Measurements from ENCODE around the gene TMC8. TPM values are rescaled to one million over a fixed set of nuclear protein-coding genes. Genes with fewer than 3 reads are reported as not detected.

The TMC8 gene
- total RNA-seq, 2 experiments from 2014 or later = 133 to 136 TPM

DNA sequence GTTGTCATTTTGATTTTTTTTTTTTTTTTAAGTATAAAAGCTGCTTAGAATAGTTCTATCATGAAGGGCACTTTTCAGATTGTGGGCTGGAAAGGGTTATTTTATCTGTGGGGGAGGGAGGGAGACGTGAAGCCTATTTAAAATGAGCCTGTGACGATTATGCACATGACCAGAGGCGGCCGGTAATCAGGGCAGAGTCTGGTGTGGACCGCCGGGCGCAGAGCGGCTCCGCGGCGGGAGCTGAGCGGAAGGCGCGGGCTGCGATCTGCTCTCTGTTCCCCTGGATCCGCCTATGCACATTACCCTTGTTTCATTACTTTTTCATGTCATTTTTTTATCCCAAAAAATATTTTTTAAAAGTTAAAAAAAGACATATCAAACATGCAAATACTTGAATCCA is 25.5 kb upstream of the TMC8 start:
- H3K36me3 Mint-ChIP-seq = peaks cover 12% of the 10 kb centered on the region
- no peak for DNase-seq
- H3K4me3 Mint-ChIP-seq = no peak overlapping the region
- H3K4me1 Mint-ChIP-seq = peaks cover 11% of the 10 kb centered on the region
- no peaks in the 10 kb centered on the region for H3K27me3 Mint-ChIP-seq
- no peaks in the 10 kb centered on the region for H3K9me3 Mint-ChIP-seq
- no peak overlapping the region for H3K27ac Mint-ChIP-seq

DNA sequence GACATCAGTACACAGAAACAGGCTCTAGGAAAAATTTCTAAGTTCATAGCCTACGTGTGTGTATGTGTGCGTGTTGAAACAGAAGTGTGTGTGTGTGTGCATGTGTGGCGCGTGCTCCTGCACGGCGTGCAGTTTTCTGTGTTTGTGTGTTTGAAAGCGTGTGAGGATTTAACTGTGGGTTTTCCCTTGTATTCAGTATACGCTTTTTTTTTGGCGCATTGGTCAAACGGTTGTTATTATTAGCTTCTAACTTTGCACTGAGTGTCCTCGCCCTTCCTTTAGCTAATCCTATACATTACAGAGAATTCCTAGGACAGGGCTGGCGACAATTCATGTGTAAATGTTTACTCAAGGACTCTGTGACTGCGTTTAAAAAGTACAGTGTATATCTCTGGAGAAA is 25.0 kb upstream of the TMC8 start:
- DNase-seq = no peak
- H3K27ac Mint-ChIP-seq = no peak overlapping the region
- H3K4me3 Mint-ChIP-seq = no peak overlapping the region
- H3K36me3 Mint-ChIP-seq = peaks cover 7% of the 10 kb centered on the region
- peaks cover 13% of the 10 kb centered on the region for H3K4me1 Mint-ChIP-seq
- no peaks in the 10 kb centered on the region for H3K9me3 Mint-ChIP-seq
- no peaks in the 10 kb centered on the region for H3K27me3 Mint-ChIP-seq

DNA sequence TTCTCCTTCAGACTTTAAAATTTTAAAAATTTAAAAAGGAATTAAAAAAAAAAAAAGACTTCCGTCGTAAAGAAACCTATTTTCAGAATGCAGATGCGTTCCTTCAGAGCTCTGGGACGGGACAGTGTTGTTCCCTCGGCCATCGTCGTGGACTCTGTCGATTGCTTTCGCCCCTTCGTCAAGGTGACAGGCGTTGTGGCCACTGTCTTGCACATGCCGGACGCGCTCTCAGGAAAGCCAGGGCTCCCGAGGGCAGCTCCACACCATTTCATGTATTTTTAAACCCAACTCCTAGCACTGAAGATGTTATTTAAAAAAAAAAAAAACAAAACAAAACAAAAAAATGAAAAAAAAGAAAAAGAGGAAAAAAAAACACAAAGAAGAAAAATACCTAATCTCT is 24.4 kb upstream of the TMC8 start:
- Mint-ChIP-seq H3K4me3 (no peak overlapping the region), H3K9me3 (no peaks in the 10 kb centered on the region), H3K27me3 (no peaks in the 10 kb centered on the region), H3K4me1 (peaks cover 18% of the 10 kb centered on the region), H3K36me3 (peaks cover 3% of the 10 kb centered on the region), H3K27ac (no peak overlapping the region)
- no peak for DNase-seq

DNA sequence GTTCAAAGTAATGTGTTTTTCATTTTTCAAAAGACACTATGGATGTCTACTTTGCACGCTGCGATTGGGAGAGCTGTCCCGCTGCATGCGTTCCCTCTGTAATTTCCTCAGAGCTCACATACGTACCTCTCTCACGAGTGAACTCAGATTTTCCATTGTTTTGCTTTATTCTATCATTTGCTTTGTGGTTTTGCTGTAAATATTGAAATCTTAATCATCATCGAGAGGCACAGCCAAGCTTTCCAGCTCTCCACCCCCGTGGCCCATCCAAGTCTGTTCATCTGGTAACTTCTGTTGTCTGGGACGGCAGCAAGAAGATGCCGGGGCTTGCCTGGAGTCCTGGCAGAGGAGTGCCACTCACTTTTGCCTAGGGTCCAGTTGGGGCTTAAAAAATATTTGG is 23.1 kb upstream of the TMC8 start:
- Mint-ChIP-seq H3K4me3 (no peak overlapping the region), H3K27me3 (no peaks in the 10 kb centered on the region), H3K36me3 (peaks cover 3% of the 10 kb centered on the region), H3K4me1 (peaks cover 19% of the 10 kb centered on the region), H3K9me3 (no peaks in the 10 kb centered on the region), H3K27ac (peak overlapping the region; percentile 76)
- no peak for DNase-seq

DNA sequence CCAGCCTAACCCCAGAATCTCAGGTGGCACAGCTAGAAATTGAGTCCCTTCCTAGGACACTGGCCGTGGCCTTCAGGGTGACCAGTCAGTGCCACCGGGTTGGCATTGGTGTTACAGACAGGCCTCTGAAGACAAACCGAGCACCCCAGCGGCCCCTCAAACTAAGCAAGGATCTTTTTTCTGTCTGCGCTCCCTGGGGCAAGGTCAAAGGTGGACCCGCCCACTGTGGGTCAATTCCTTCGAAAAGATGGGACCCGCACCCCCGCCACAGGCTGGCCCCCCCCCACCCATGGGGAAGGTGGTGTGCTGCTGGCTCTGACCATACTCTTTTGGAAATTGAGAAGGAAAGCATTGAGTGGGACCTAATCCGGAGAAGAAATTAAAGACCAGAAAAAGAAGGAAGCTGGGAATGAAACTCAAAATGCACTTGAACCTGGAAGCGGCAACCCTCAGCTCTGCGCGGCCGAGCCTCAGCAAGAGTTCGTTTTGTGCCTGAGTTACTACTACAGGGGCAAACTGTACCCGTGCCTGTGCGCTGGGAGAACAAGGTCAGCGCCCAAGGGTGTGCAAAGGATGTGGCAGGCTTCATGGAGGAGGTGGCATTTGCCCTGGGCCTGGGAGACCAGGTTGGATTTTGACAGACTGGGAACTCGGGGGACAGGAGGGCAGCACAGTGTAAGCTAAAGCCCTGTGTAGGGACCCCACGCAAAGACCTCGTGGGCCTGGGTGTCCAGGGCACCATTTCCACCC is 22.4 kb upstream of the TMC8 start:
- Mint-ChIP-seq H3K36me3 (peaks cover 5% of the 10 kb centered on the region), H3K9me3 (no peaks in the 10 kb centered on the region), H3K4me1 (peaks cover 23% of the 10 kb centered on the region), H3K27me3 (no peaks in the 10 kb centered on the region), H3K27ac (peak overlapping the region; percentile 76), H3K4me3 (no peak overlapping the region)
- DNase-seq = no peak

DNA sequence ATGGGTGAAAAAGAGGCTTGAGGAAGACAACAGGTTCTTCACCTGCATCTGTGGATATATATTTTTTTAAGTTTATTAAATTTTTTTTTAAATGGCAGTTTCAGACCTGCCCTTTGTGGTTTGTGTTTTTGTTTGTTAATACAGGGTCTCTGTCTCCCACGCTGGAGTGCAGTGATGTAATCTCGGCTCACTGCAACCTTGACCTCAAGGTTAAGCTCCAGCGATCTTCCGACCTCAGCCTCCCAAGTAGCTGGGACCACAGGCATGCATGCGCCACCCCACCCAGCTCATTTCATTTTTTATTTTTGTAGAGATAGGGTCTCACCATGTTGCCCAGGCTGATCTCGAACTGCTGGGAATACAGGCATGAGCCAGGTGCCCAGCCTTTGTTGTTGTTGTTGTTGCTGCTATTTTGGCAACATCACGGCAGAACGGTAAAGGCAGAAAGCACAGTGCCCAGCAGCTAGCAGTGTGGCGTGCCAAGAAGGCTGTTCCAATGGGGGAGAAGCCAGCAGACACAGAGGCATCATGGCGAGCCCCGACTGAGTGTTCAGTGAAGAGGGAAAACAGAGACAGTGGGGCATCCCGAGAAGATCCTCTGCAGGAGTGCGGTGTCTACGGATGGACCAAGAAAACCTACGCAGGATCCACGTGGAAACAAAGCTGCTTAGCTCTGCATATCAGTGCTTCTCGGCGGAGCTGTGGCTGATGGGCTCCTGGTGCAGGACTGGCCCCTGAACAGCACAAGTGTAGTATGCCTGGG is 21.7 kb upstream of the TMC8 start:
- H3K9me3 Mint-ChIP-seq = no peaks in the 10 kb centered on the region
- no peak overlapping the region for H3K27ac Mint-ChIP-seq
- DNase-seq = no peak
- no peaks in the 10 kb centered on the region for H3K27me3 Mint-ChIP-seq
- peaks cover 11% of the 10 kb centered on the region for H3K36me3 Mint-ChIP-seq
- H3K4me3 Mint-ChIP-seq = no peak overlapping the region
- H3K4me1 Mint-ChIP-seq = peaks cover 31% of the 10 kb centered on the region

DNA sequence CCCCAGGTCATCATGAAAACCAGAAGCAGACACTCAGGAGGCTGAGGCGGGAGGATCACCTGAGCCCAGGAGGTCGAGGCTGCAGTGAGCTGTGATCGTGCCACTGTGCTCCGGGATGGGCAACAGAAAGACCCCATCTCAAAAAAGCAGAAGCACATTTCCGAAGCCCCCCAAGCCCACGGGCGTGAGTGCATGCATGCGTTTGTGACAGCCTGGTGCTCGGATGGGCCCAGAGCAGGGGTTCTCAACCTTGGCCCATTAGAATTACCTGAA is 21.1 kb upstream of the TMC8 start:
- Mint-ChIP-seq H3K4me1 (peaks cover 36% of the 10 kb centered on the region), H3K27me3 (no peaks in the 10 kb centered on the region), H3K36me3 (peaks cover 16% of the 10 kb centered on the region), H3K27ac (no peak overlapping the region), H3K4me3 (no peak overlapping the region), H3K9me3 (no peaks in the 10 kb centered on the region)
- DNase-seq = no peak

DNA sequence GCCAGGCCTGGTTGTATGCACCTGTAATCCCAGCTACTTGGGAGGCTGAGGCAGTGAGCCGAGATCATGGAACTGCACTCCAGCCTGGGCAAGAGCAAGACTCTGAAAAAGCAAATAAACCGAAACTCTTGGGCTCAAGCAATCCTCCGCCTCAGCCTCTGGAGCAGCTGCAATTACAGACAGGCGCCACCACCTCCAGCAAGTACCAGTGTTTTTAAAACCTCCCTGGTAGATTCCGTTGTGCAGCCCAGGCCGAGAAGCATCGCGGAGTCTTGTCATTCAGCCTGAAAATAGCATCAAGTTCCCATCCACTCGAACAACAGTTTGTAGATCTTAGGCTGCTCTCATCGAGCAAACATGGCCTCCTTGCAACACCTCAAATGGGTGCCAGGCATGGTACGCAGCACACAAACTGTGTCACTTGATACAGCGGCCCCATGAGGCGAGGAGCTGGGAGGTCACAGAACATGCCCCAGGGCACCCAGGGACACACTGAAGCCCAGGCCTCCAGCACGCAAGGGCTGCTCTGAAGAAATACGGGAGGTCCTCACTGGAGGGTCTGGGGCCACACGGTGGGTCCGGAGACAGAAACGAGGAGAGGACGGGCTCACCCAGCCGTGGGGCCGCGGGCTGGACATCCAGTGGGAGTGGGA is 20.1 kb upstream of the TMC8 start:
- H3K27me3 Mint-ChIP-seq = no peaks in the 10 kb centered on the region
- peak overlapping the region; percentile 43 for H3K27ac Mint-ChIP-seq
- DNase-seq = no peak
- H3K4me3 Mint-ChIP-seq = no peak overlapping the region
- peaks cover 21% of the 10 kb centered on the region for H3K36me3 Mint-ChIP-seq
- H3K4me1 Mint-ChIP-seq = peaks cover 41% of the 10 kb centered on the region
- no peaks in the 10 kb centered on the region for H3K9me3 Mint-ChIP-seq

DNA sequence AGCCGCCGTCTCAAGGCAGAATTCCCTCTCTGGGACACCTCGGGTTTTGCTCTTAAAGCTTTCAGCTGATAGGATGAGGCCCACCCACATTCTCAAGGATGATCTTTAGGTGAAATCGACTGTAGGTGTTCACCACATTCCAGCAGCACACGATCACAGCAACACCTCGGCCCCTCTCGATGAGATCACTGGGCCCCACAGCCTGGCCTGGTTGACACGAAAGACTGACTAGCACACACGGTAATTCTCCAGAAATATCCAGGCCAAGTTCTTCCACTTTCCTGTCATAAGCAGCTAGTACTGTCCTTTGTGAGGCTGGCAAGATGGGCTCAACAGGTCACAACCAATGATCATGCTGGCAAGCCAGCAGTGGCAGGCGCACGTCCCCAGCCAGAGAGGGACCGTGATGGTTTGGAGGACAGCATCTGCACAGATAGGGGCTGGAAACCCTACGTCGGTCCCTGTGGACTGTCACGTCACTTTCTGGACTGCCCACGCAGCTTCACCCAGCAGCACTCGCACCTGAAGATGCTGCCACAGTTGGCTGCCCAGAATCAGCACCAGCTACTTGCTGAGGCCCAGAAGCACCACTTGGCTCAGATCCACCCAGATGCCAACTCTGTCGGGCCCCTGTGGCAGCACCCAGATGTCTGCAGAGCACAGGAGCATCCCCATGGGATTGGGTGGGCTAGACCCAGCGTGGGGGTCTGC is 19.4 kb upstream of the TMC8 start:
- Mint-ChIP-seq H3K27me3 (no peaks in the 10 kb centered on the region), H3K27ac (peak overlapping the region; percentile 43), H3K4me1 (peaks cover 41% of the 10 kb centered on the region), H3K36me3 (peaks cover 21% of the 10 kb centered on the region), H3K9me3 (no peaks in the 10 kb centered on the region), H3K4me3 (no peak overlapping the region)
- no peak for DNase-seq

DNA sequence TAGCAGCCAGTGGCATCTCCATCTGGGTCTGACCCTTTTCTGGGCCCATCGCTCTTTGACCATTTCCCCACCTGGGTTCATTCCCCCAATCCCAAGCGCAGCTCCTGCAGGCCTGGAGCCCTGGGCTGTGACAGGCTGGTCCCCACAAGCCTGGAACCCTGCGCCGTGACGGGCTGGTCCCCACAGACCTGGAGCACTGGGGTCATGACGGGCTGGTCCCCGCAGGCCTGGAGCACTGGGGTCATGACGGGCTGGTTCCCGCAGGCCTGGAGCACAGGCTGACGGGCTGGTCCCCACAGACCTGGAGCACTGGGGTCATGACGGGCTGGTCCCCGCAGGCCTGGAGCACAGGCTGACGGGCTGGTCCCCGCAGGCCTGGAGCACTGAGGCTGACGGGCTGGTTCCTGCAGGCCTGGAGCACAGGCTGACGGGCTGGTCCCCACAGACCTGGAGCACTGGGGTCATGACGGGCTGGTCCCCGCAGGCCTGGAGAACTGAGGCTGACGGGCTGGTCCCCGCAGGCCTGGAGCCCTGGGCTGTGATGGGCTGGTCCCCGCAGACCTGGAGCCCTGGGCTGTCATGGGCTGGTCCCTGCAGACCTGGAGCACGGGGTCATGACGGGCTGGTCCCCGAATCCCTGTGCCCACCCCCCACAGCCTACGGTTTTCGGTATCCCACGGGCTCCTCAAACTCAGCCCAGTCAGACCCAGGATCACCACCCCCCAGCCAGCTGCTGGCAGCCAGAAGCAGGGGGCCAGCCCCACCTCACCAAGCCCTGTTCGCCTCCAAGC is 18.6 kb upstream of the TMC8 start:
- Mint-ChIP-seq H3K4me1 (peaks cover 40% of the 10 kb centered on the region), H3K9me3 (no peaks in the 10 kb centered on the region), H3K36me3 (peaks cover 23% of the 10 kb centered on the region), H3K27ac (no peak overlapping the region), H3K27me3 (no peaks in the 10 kb centered on the region), H3K4me3 (no peak overlapping the region)
- no peak for DNase-seq

DNA sequence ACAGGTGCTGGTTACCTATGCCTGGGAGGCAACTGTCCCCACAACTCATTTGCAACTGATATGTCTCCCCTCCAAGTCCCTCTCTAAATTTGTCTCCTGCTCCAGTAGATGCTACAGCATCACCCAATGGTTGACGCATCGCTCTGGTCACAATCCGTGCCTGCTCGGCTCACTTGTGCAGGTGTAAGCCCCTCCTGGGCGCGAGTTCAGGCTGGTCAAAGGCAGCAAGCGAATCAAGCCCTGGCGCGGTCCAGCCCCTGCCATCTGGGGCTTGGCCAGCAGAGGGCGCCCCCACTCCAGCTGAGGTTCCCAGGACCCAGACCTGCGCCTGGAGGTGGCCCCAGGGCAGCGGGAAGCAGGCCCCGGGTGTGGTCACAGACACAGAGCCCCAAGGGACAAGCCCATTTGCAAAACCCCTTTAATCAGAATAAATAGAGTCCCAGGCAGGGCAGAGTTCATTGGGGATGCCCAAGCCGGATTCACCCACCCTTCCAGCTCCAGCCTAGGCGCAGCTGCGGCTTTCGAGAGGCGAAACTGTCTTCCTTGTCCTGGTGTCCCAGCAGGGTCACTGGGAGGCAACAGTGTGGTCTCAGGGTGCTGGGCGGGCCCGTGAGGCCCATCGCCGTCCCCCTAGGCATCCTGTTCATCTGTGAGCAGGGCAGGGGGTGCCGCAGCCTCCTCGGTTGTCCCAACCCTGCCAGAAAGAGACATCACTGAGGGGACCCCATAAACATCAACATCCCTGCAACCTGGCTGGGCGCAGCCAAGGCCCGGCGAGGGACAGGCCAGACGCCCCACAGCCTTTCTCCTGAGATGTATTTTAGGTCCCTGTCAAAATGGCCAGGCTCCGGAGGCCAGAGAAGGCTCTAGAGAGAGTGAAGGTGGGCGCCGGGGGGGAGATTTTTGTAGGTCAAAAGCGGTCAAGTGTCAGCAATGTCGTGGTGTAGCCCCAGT is 17.8 kb upstream of the TMC8 start:
- Mint-ChIP-seq H3K27me3 (no peaks in the 10 kb centered on the region), H3K4me1 (peaks cover 35% of the 10 kb centered on the region), H3K4me3 (peak overlapping the region; percentile 57), H3K36me3 (peaks cover 28% of the 10 kb centered on the region), H3K9me3 (no peaks in the 10 kb centered on the region), H3K27ac (peak overlapping the region; percentile 61)
- peak; percentile 78 for DNase-seq

DNA sequence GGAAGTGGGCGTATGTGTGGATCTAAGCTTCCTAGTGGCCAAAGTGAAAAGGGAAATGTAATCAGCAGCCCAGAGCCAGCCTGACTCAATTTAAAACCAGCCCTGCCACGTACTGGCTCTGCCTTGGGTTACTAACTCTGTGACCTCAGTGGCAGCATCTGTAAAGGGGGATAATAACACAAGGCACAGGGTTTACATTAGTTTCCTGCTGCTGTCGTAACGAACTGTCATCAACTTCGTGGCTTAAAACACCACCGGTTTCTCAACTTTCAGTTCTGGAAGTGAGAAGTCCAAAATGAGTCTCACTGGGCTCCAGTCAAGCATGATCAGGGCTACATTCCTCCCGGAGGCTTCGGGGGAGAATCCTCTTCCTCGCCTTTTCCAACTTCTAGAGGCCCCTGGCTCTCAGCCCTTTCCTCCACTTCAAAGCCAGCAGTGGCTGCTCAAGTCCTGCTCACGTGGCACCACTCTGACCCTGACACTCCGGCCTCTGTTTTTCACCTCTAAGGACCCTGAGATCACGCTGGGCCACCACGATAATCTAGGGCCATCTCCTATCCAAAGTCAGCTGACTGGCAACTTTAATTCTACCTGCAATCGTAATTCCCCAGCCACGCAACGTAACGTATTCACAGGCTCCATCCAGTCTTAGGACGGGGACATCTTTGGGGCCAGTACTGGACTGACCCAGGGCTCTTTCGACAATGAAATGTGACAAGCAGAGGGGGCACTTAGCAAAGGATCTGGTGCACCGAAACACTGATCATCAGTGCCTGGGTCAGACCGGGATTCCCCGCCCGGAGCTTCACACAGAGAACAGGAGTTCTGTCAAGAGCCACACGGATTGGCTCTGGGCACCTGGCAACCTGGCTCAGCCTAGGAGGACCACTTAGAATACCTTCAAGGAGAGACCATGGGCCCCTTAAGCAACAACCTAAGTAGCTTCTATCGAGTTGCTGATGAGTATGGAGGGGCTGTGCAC is 16.5 kb upstream of the TMC8 start:
- Mint-ChIP-seq H3K9me3 (no peaks in the 10 kb centered on the region), H3K27ac (peak overlapping the region; percentile 80), H3K27me3 (no peaks in the 10 kb centered on the region), H3K36me3 (peaks cover 29% of the 10 kb centered on the region), H3K4me3 (no peak overlapping the region), H3K4me1 (peaks cover 37% of the 10 kb centered on the region)
- peak; percentile 45 for DNase-seq
